Transverse colon (tissue), 4 donors: ENCODE results near the gene MIOX.

ENCODE experiments used
- CTCF ChIP-seq, 5 experiments: fragments of 200-600 bp in 3 of 5; fragments of 450-650 bp in 2 of 5; sonication (generic) in 3 of 5; IDR thresholded peaks; 1 replicate in 2 of 5; 2 replicates in 3 of 5; pipeline ENCODE4 v1.5.1; 2016 to 2017; ENCODE audit warnings: antibody characterized with exemption in 5 of 5, inconsistent platforms in 3 of 5, mild to moderate bottlenecking in 2 of 5, moderate library complexity in 1 of 5
- POLR2A ChIP-seq: fragments of 450-650 bp; IDR thresholded peaks from one replicate; pipeline ENCODE4 v1.6.1; 2016; ENCODE audit warnings: antibody characterized with exemption, mild to moderate bottlenecking, moderate library complexity
- POLR2AphosphoS5 ChIP-seq, 3 donors: sonication (generic); formaldehyde crosslinking; IDR thresholded peaks; one replicate each; pipeline ENCODE4 v1.6.1; 2016; ENCODE audit warnings: antibody characterized with exemption in 3 of 3

DNA sequence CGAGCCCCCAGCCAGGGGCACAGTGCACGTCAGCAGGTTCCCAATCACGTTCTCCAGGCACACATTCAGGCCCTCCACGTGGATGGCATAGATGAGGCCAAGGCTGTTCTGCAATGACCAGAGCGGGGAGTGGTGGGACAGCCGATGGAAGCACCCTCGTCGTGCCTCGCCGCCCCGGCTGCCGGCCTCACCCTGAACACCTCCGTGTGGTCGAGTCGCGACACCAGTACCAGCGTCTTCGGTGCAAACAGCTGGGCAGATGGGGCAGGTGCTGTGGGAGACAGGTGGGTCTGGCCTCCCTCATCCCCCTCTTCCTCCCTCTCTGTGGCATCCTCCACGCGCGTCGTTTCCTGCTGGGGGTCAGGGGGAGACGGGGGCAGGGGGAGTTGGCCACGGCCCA is 19.3 kb upstream of the MIOX start:
- TF ChIP-seq CTCF (IDR thresholded peaks at IDR 0.05) (no peak), POLR2AphosphoS5 (IDR thresholded peaks at IDR 0.05) (no peak), POLR2A (no peak)
